GM18873 (cell line): ENCODE measurements around the gene BHLHA9.
"Not testable (repeated sequence)": the region's sequence is repeated elsewhere in the genome, so short reads cannot be mapped to it uniquely, and the experiment has no call there.

Experiments
- ATAC-seq: cut with Tn5 transposase; IDR thresholded peaks from one replicate; pipeline ENCODE4 v1.9.1; 2021; ENCODE audit warnings: mild to moderate bottlenecking, moderate library complexity, moderate number of reproducible peaks; ENCODE audit not compliant: unreplicated experiment, low FRiP score

The BHLHA9 gene

GRCh38 chr17:1298606-1299005 is 28.4 kb downstream of the BHLHA9 start:
- ATAC-seq: no peak

GRCh38 chr17:1299552-1300370 is 29.5 kb downstream of the BHLHA9 start:
- no peak for ATAC-seq

GRCh38 chr17:1300371-1300905 is 30.2 kb downstream of the BHLHA9 start:
- ATAC-seq: no peak

GRCh38 chr17:1301546-1301945 is 31.3 kb downstream of the BHLHA9 start:
- ATAC-seq: no peak

- no peak for ATAC-seq
These were observed 32.5 kb downstream of the BHLHA9 start for GRCh38 chr17:1302761-1303160.

GRCh38 chr17:1304522-1304921 is 34.3 kb downstream of the BHLHA9 start:
- no peak for ATAC-seq

GRCh38 chr17:1304962-1305563 is 34.8 kb downstream of the BHLHA9 start:
- ATAC-seq: no peak

- not testable (repeated sequence) for ATAC-seq
These were observed 37.6 kb downstream of the BHLHA9 start for GRCh38 chr17:1307829-1308228.

GRCh38 chr17:1312261-1312870 is 42.1 kb downstream of the BHLHA9 start:
- ATAC-seq: no peak

- no peak for ATAC-seq
These were observed 43.2 kb downstream of the BHLHA9 start for GRCh38 chr17:1313270-1314005.

- no peak for ATAC-seq
These were observed 45.2 kb downstream of the BHLHA9 start for GRCh38 chr17:1315409-1315808.

- ATAC-seq: no peak
These were observed 45.7 kb downstream of the BHLHA9 start for GRCh38 chr17:1315891-1316403.
